K562 (cell line): ENCODE measurements around the gene DACT3. TPM values are rescaled to one million over a fixed set of nuclear protein-coding genes. Genes with fewer than 3 reads are reported as not detected.

ENCODE experiments used
- ATAC-seq: fragments of 200-7000 bp; cut with Tn5 transposase; 3 replicates; pipeline ENCODE4 v1.9.1; 2020; ENCODE audit warnings: moderate library complexity
- BruUV-seq: library from RNA; stranded (reverse); fragments of 400-500 nt; replicated peaks from 2 replicates; lab custom pipeline; 2021; lab: Mats Ljungman, UMichigan
- CTCF ChIA-PET: fragments of 300-600 bp; formaldehyde crosslinking; extraction: SDS; loops from one replicate; lab custom pipeline; 2021; ENCODE audit warnings: low intra/inter-chr PET ratio; lab: Yijun Ruan, JAX
- POLR2A ChIA-PET: fragments of 300-600, 350-650 bp; sonication (Branson Sonifier 250); formaldehyde crosslinking; extraction: SDS; loops from one replicate; lab custom pipeline; 2021; ENCODE audit warnings: antibody characterized with exemption, inconsistent platforms; lab: Yijun Ruan, JAX
- DNase-seq, 4 experiments: peaks; one replicate each; pipeline versions ENCODE4 v3.0.0 to v3.0.0-alpha.2; 2011 to 2018; ENCODE audit warnings: low spot score in 3 of 4, mixed read lengths in 3 of 4; ENCODE audit errors: extremely low read depth in 1 of 4
- FAIRE-seq: peaks from 2 replicates; lab custom pipeline; 2011; peaks lifted over from hg19 to GRCh38; lab: Jason Lieb, UNC
- H2AFZ ChIP-seq: 2 replicates; pipeline ENCODE4 v1.6.0; 2011; ENCODE audit warnings: low read depth, low read length, control low read depth, inconsistent platforms
- H3K27ac ChIP-seq: fragments of 200-600 bp; 3 replicates; pipeline ENCODE4 v1.8.0; 2011; ENCODE audit warnings: low read depth, mild to moderate bottlenecking, control low read depth, inconsistent platforms, low read length, moderate library complexity, mixed read lengths; ENCODE audit errors: extremely low read depth
- H3K27me3 ChIP-seq, 2 experiments: fragments of 300-600 bp in 1 of 2; 2 replicates in 1 of 2; 3 replicates in 1 of 2; pipeline versions ENCODE4 v1.6.0 to v1.8.0; 2011; ENCODE audit warnings: inconsistent platforms in 2 of 2, low read length in 2 of 2, mild to moderate bottlenecking in 1 of 2, mixed read lengths in 1 of 2, moderate library complexity in 1 of 2; ENCODE audit not compliant: control insufficient read depth in 2 of 2, insufficient read depth in 2 of 2
- H3K36me3 ChIP-seq: fragments of 300-600 bp; 3 replicates; pipeline ENCODE4 v1.8.0; 2011; ENCODE audit warnings: mild to moderate bottlenecking, low read length, inconsistent platforms; ENCODE audit not compliant: control insufficient read depth, insufficient read depth
- H3K4me1 ChIP-seq, 2 experiments: fragments of 200-600 bp in 1 of 2; replicated peaks in 1 of 2; 2 replicates in 1 of 2; 3 replicates in 1 of 2; pipeline versions ENCODE4 v1.5.1 to v1.8.0; 2011; ENCODE audit warnings: inconsistent platforms in 2 of 2, low read length in 2 of 2, mild to moderate bottlenecking in 1 of 2, mixed read lengths in 1 of 2, moderate library complexity in 1 of 2; ENCODE audit not compliant: control insufficient read depth in 2 of 2, insufficient read depth in 2 of 2
- H3K4me2 ChIP-seq: 2 replicates; pipeline ENCODE4 v1.6.1; 2011; ENCODE audit warnings: low read length, control low read depth, inconsistent platforms, mixed read lengths; ENCODE audit not compliant: insufficient read depth
- H3K4me3 ChIP-seq: fragments of 200-600 bp; sonication (generic), shearing (Covaris generic); 2 replicates; pipeline ENCODE4 v1.5.1; 2016; ENCODE audit warnings: control low read depth, inconsistent platforms
- H3K79me2 ChIP-seq: fragments of 200-600 bp; 3 replicates; pipeline ENCODE4 v1.8.0; 2011; ENCODE audit warnings: low read length, inconsistent platforms; ENCODE audit not compliant: control insufficient read depth, insufficient read depth
- H3K9ac ChIP-seq, 2 experiments: 2 replicates each; pipeline versions ENCODE4 v1.6.0 to v1.6.1; 2011; ENCODE audit warnings: low read depth in 2 of 2, low read length in 2 of 2, control low read depth in 1 of 2, inconsistent platforms in 1 of 2, mild to moderate bottlenecking in 1 of 2, mixed read lengths in 1 of 2; ENCODE audit not compliant: insufficient read depth in 1 of 2
- H3K9me1 ChIP-seq: one replicate; pipeline ENCODE4 v1.6.0; 2011; ENCODE audit warnings: inconsistent platforms, mild to moderate bottlenecking, low read length, moderate library complexity; ENCODE audit not compliant: control insufficient read depth, insufficient read depth
- H3K9me3 ChIP-seq: replicated peaks from 2 replicates; pipeline ENCODE4 v1.5.1; 2011; ENCODE audit warnings: low read depth, low read length, inconsistent platforms; ENCODE audit not compliant: control insufficient read depth, insufficient read depth
- H4K20me1 ChIP-seq: replicated peaks from 2 replicates; pipeline ENCODE4 v1.6.1; 2011; ENCODE audit warnings: low read length, inconsistent platforms, mixed read lengths; ENCODE audit not compliant: control insufficient read depth, insufficient read depth
- ADNP ChIP-seq: fragments of 200-800 bp; sonication (Bioruptor generic); IDR thresholded peaks from 2 replicates; pipeline ENCODE4 v1.6.1; 2016; ENCODE audit warnings: missing genetic modification characterization, missing compliant biosample characterization
- ARID1B ChIP-seq: fragments of 450-650 bp; IDR thresholded peaks from 2 replicates; pipeline ENCODE4 v1.6.1; 2016; ENCODE audit warnings: antibody characterized with exemption, mild to moderate bottlenecking, inconsistent platforms
- BCOR ChIP-seq: fragments of 450-650 bp; IDR thresholded peaks from 2 replicates; pipeline ENCODE4 v1.6.1; 2016
- CBFA2T2 ChIP-seq: fragments of 450-650 bp; conservative IDR thresholded peaks from 2 replicates; pipeline ENCODE4 v1.6.1; 2017; ENCODE audit warnings: mild to moderate bottlenecking
- CBFA2T3 ChIP-seq: fragments of 450-650 bp; IDR thresholded peaks from 2 replicates; pipeline ENCODE4 v1.6.1; 2017
- CREB3 ChIP-seq: fragments of 450-650 bp; conservative IDR thresholded peaks from 2 replicates; pipeline ENCODE4 v1.6.1; 2016; ENCODE audit warnings: missing genetic modification characterization, low read depth, mild to moderate bottlenecking, missing compliant biosample characterization, moderate library complexity
- CREM ChIP-seq: IDR thresholded peaks from 2 replicates; pipeline ENCODE4 v1.6.1; 2014; ENCODE audit warnings: antibody characterized with exemption, low read depth
- DPF2 ChIP-seq: fragments of 450-650 bp; IDR thresholded peaks from 2 replicates; pipeline ENCODE4 v1.6.1; 2016
- ELF2 ChIP-seq: fragments of 250-450 bp; sonication (Bioruptor Pico); IDR thresholded peaks from 2 replicates; pipeline ENCODE4 v1.5.0; 2021; ENCODE audit warnings: mild to moderate bottlenecking
- KDM1A ChIP-seq, 2 experiments: fragments of 450-650 bp; IDR thresholded peaks; 2 replicates each; pipeline ENCODE4 v1.6.1; 2016; ENCODE audit warnings: mild to moderate bottlenecking in 2 of 2
- MAFG ChIP-seq: fragments of 450-650 bp; conservative IDR thresholded peaks from 2 replicates; pipeline ENCODE4 v1.6.1; 2016; ENCODE audit warnings: missing genetic modification characterization, missing compliant biosample characterization
- MCM3 ChIP-seq: fragments of 450-650 bp; IDR thresholded peaks from 2 replicates; pipeline ENCODE4 v1.6.1; 2016
- NFE2 ChIP-seq: IDR thresholded peaks from 2 replicates; pipeline ENCODE4 v1.6.1; 2014; ENCODE audit warnings: antibody characterized with exemption, low read depth
- NFRKB ChIP-seq: fragments of 450-650 bp; IDR thresholded peaks from 2 replicates; pipeline ENCODE4 v1.6.1; 2016; ENCODE audit warnings: low read depth
- NKRF ChIP-seq: fragments of 450-650 bp; IDR thresholded peaks from 2 replicates; pipeline ENCODE4 v1.6.1; 2016; ENCODE audit warnings: borderline replicate concordance
- PHF20 ChIP-seq: fragments of 450-650 bp; IDR thresholded peaks from 2 replicates; pipeline ENCODE4 v1.6.1; 2018; ENCODE audit not compliant: partially characterized antibody
- PTBP1 ChIP-seq: fragments of 200-400 bp; formaldehyde crosslinking; IDR thresholded peaks from 2 replicates; pipeline ENCODE4 v1.6.1; 2017; ENCODE audit warnings: low read depth, low read length
- RB1 ChIP-seq: fragments of 450-650 bp; IDR thresholded peaks from 2 replicates; pipeline ENCODE4 v1.6.1; 2017; ENCODE audit warnings: low read depth, mild to moderate bottlenecking
- SMARCA5 ChIP-seq: fragments of 450-650 bp; IDR thresholded peaks from 2 replicates; pipeline ENCODE4 v1.6.1; 2016
- XRCC5 ChIP-seq: fragments of 200-400 bp; formaldehyde crosslinking; IDR thresholded peaks from 2 replicates; pipeline ENCODE4 v1.6.1; 2017; ENCODE audit warnings: low read depth, mild to moderate bottlenecking, low read length
- ZNF24 ChIP-seq: fragments of 450-650 bp; IDR thresholded peaks from 2 replicates; pipeline ENCODE4 v1.6.1; 2016
- ZNF316 ChIP-seq: fragments of 450-650 bp; IDR thresholded peaks from 2 replicates; pipeline ENCODE4 v1.6.1; 2016
- ZNF740 ChIP-seq, 3 experiments: fragments of 200-800 bp in 1 of 3; sonication (Bioruptor generic) in 1 of 3; sonication (generic) in 1 of 3; formaldehyde crosslinking in 1 of 3; IDR thresholded peaks; 2 replicates each; pipeline versions ENCODE4 v1.6.1 to v1.8.0; 2016 to 2022; ENCODE audit warnings: mild to moderate bottlenecking in 2 of 3, missing compliant biosample characterization in 2 of 3, missing genetic modification characterization in 2 of 3, missing genetic modification reagents in 1 of 3
- WGBS: fragments of 100-300 bp; shearing (Covaris generic); methylation state at CpG from one replicate; pipeline ENCODE4 v1.1.6; 2016; ENCODE audit warnings: low coverage, mixed read lengths; ENCODE audit not compliant: insufficient coverage; ENCODE audit errors: missing lambda C conversion rate; 5-methylcytosine and 5-hydroxymethylcytosine counted together
- in situ Hi-C: fragments of 300-500 bp; cut with MboI; formaldehyde crosslinking; loops from 4 replicates; pipeline ENCODE4 v1.15.0; 2018; ENCODE audit warnings: inconsistent platforms, mixed read lengths
- intact Hi-C: fragments of 100-400 bp; cut with micrococcal nuclease; formaldehyde crosslinking; loops from 2 replicates; pipeline ENCODE4 v1.14.2; 2022
- polyA plus RNA-seq, 8 experiments: library from polyadenylated mRNA; depleted of rRNA in 4 of 8; stranded (reverse) in 5 of 8; unstranded in 3 of 8; fragments of >200 nt; fragmentation: Nextera tagmentation in 2 of 8; fragmentation: Illumina TruSeq in 1 of 8; extraction: Ambion mirVana in 2 of 8; extraction: Trizol in 1 of 8; gene quantifications; 2 replicates each; pipeline versions ENCODE4 v1.2.1 to v1.2.3, GENCODE V29; 2011 to 2014; ENCODE audit warnings: inconsistent platforms in 1 of 8, missing spikeins in 1 of 8
- total RNA-seq, 7 experiments: library from RNA; depleted of rRNA in 6 of 7; stranded (reverse); fragments of >200 nt in 6 of 7; fragmentation: Illumina TruSeq in 2 of 7; extraction: Trizol in 2 of 7; gene quantifications; 2 replicates each; pipeline versions ENCODE4 v1.2.1 to v1.2.3, GENCODE V29; 2011 to 2021; ENCODE audit warnings: low replicate concordance in 1 of 7

Gene DACT3
- total and polyA plus RNA-seq, 9 of the 15 experiments (the other 6 are each of a cell fraction or from before 2014, with no cell fraction given): 0.67 to 6.5 (median 3.5) TPM

- no peak for FAIRE-seq
- Histone ChIP-seq H3K9ac (peak overlapping the region; percentile 34 to 88; a peak in 3 of 4 replicates), H3K9me1 (no peaks in the 10 kb centered on the region), H3K4me1 (peaks cover 41 to 72% of the 10 kb centered on the region in 2 experiments), H3K9me3 (no peaks in the 10 kb centered on the region), H3K36me3 (no peaks in the 10 kb centered on the region), H3K4me3 (peak overlapping the region; percentile 30; the same call in 1 of the 2 replicates), H4K20me1 (no peaks in the 10 kb centered on the region), H3K27ac (no peak overlapping the region), H3K79me2 (no peaks in the 10 kb centered on the region), H3K27me3 (no peaks in the 10 kb centered on the region), H3K4me2 (peak overlapping the region; percentile 88), H2AFZ (peak overlapping the region; percentile 58; the same call in 1 of the 2 replicates)
- CTCF ChIA-PET: no interaction called here
- intact Hi-C loops: loop anchor here (1.0 kb wide), 1 partner anchor 20 kb away; no protein-coding TSS in a partner anchor
- DNase-seq: peak in 1 of 4 experiments; percentile 39
- in situ Hi-C loops: no loop called here
- POLR2A ChIA-PET: interaction anchor here (1.0 to 1.5 kb wide), 4 partner anchors 9 to 30 kb away, joined by 3 to 5 read pairs (median 4); partner anchors contain the start of gene PTGIR
- no peak for ATAC-seq
- BruUV-seq: no TSS peak
- WGBS: 12% methylated on average over 3 of the region's 3 CpGs
- TF ChIP-seq CREM (0 out of 2 replicates have a peak, but pooled peaks have one; percentile 3), BCOR (peak; percentile 98), MCM3 (no peak), SMARCA5 (peak; percentile 92), PHF20 (peak; percentile 33), NKRF (no peak; the same call in 1 of the 2 replicates), CBFA2T2 (no peak), KDM1A (IDR thresholded peaks at IDR 0.05) (peak; percentile 84 to 90), MAFG (peak; percentile 26; the same call in 1 of the 2 replicates), NFRKB (no peak), DPF2 (0 out of 2 replicates have a peak, but pooled peaks have one; percentile 17), NFE2 (0 out of 2 replicates have a peak, but pooled peaks have one; percentile 8), ADNP (tag) (peak; percentile 64; the same call in 1 of the 2 replicates), XRCC5 (no peak), ELF2 (CRISPR knock-in tag) (no peak), CREB3 (tag) (no peak), ARID1B (0 out of 2 replicates have a peak, but pooled peaks have one; percentile 7), PTBP1 (peak; percentile 92), ZNF316 (peak; percentile 67), ZNF24 (peak; percentile 81; the same call in 1 of the 2 replicates), ZNF740 (CRISPR knock-in tag; IDR thresholded peaks at IDR 0.05) (peak; percentile 44; the same call in 1 of the 2 replicates), ZNF740 (tag; IDR thresholded peaks at IDR 0.05) (0 out of 4 replicates have a peak, but pooled peaks of 1 of the 2 experiments have one; percentile 36), CBFA2T3 (no peak), RB1 (0 out of 2 replicates have a peak, but pooled peaks have one; percentile 15)
Observed at GRCh38 chr19:46633130-46633529, 27.9 kb downstream of the DACT3 start.
